HepG2 (cell line): Measurements from ENCODE around the gene NRK. TPM values are rescaled to one million over a fixed set of nuclear protein-coding genes. Genes with fewer than 3 reads are reported as not detected.
A peak's percentile ranks its signal among the peaks of the same experiment; 100 is the strongest.

Source experiments
- EZH2 ChIP-seq: conservative IDR thresholded peaks from 2 replicates; pipeline ENCODE4 v1.6.1; 2012; ENCODE audit warnings: mild to moderate bottlenecking, low read depth, low read length, moderate library complexity
- GTF2F1 ChIP-seq: fragments of 150-350 bp; IDR thresholded peaks from 2 replicates; pipeline ENCODE4 v1.6.1; 2014; ENCODE audit warnings: low read length
- HOXD1 ChIP-seq: sonication (generic); formaldehyde crosslinking; IDR thresholded peaks from 2 replicates; pipeline ENCODE4 v1.5.0; 2020; ENCODE audit warnings: missing genetic modification reagents
- MED8 ChIP-seq: sonication (generic); formaldehyde crosslinking; IDR thresholded peaks from 2 replicates; pipeline ENCODE4 v1.8.1; 2023; ENCODE audit warnings: mild to moderate bottlenecking, missing genetic modification reagents; ENCODE audit not compliant: insufficient replicate concordance
- NFATC3 ChIP-seq: sonication (generic); formaldehyde crosslinking; IDR thresholded peaks from 2 replicates; pipeline ENCODE4 v1.5.1; 2020; ENCODE audit warnings: mild to moderate bottlenecking, missing genetic modification reagents
- RFX5 ChIP-seq: IDR thresholded peaks from 2 replicates; pipeline ENCODE4 v1.6.1; 2011; ENCODE audit warnings: low read depth, low read length, improper control_type of control experiment
- ZBTB3 ChIP-seq: sonication (generic); formaldehyde crosslinking; IDR thresholded peaks from 2 replicates; pipeline ENCODE4 v1.4.0; 2020; ENCODE audit warnings: low read depth, mild to moderate bottlenecking, moderate library complexity, missing genetic modification reagents, borderline replicate concordance
- ZFX ChIP-seq: sonication (generic); formaldehyde crosslinking; IDR thresholded peaks from 2 replicates; pipeline ENCODE4 v1.4.0; 2020; ENCODE audit warnings: mild to moderate bottlenecking, low read depth, missing genetic modification reagents, moderate library complexity
- ZNF317 ChIP-seq: sonication (generic); formaldehyde crosslinking; IDR thresholded peaks from 2 replicates; pipeline ENCODE4 v1.5.0; 2020; ENCODE audit warnings: mild to moderate bottlenecking, missing genetic modification reagents
- ZZZ3 ChIP-seq: sonication (generic); formaldehyde crosslinking; IDR thresholded peaks from 2 replicates; pipeline ENCODE4 v1.4.0; 2020; ENCODE audit warnings: missing genetic modification reagents, mild to moderate bottlenecking, borderline replicate concordance
- polyA plus RNA-seq, 8 experiments: library from polyadenylated mRNA; depleted of rRNA in 3 of 8; stranded (reverse) in 7 of 8; unstranded in 1 of 8; fragments of >200 nt; fragmentation: Illumina TruSeq in 4 of 8; extraction: Trizol in 4 of 8; gene quantifications; 2 replicates each; pipeline versions ENCODE4 v1.2.1 to v1.2.3, GENCODE V29; 2011 to 2016; ENCODE audit warnings: low read depth in 4 of 8, missing spikeins in 1 of 8, mixed read lengths in 1 of 8; ENCODE audit not compliant: insufficient read depth in 1 of 8
- total RNA-seq, 5 experiments: library from RNA; depleted of rRNA; stranded (reverse); fragments of >200 nt; fragmentation: Illumina TruSeq; extraction: Trizol; gene quantifications; 2 replicates each; pipeline ENCODE4 v1.2.3, GENCODE V29; 2016; ENCODE audit warnings: low read depth in 1 of 5
- TF ChIP-seq, protein P1 (sequence below): sonication (generic); formaldehyde crosslinking; IDR thresholded peaks from 2 replicates; pipeline ENCODE4 v1.4.0; 2020; ENCODE audit warnings: missing genetic modification reagents
- TF ChIP-seq, protein P2 (sequence below): sonication (generic); formaldehyde crosslinking; IDR thresholded peaks from 2 replicates; pipeline ENCODE4 v1.5.0; 2020; ENCODE audit warnings: mild to moderate bottlenecking, low read depth, missing genetic modification reagents, borderline replicate concordance
- TF ChIP-seq, protein P3 (sequence below): sonication (generic); formaldehyde crosslinking; IDR thresholded peaks from 2 replicates; pipeline ENCODE4 v1.8.0; 2022; ENCODE audit warnings: mild to moderate bottlenecking, missing genetic modification reagents, borderline replicate concordance
- TF ChIP-seq, protein P4 (sequence below): sonication (generic); formaldehyde crosslinking; IDR thresholded peaks from 2 replicates; pipeline ENCODE4 v1.5.0; 2020; ENCODE audit warnings: mild to moderate bottlenecking, missing genetic modification reagents, borderline replicate concordance
- TF ChIP-seq, protein P5 (sequence below): sonication (generic); formaldehyde crosslinking; conservative IDR thresholded peaks from 2 replicates; pipeline ENCODE4 v1.4.0; 2020; ENCODE audit warnings: missing genetic modification reagents

The NRK gene
- total and polyA plus RNA-seq, 2 of the 13 experiments (the other 11 are each of a cell fraction or from before 2014, with no cell fraction given) = not detected

DNA sequence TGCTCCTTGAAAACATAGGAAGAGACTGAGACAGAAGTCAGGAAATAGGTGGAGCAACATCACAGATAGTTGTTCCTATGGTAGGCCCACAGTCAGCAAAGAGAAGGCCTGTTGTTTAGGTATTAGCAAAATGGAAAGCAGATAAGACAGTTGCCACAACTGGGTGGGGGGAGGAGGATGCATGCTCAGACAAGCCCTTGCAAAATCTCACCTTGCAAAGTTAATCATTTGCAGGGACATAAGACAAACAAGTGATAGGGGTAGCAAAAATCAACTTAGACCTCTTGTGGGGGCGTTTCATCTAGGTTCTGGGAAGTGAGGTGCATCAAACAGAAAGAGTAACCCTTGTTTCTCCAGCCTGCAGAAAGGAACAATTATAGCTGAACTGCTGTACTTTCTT, 185.5 kb downstream of the NRK start (continued):
- TF ChIP-seq, protein P1, sequence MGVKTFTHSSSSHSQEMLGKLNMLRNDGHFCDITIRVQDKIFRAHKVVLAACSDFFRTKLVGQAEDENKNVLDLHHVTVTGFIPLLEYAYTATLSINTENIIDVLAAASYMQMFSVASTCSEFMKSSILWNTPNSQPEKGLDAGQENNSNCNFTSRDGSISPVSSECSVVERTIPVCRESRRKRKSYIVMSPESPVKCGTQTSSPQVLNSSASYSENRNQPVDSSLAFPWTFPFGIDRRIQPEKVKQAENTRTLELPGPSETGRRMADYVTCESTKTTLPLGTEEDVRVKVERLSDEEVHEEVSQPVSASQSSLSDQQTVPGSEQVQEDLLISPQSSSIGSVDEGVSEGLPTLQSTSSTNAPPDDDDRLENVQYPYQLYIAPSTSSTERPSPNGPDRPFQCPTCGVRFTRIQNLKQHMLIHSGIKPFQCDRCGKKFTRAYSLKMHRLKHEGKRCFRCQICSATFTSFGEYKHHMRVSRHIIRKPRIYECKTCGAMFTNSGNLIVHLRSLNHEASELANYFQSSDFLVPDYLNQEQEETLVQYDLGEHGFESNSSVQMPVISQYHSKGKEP (CRISPR knock-in tag) = no peak
- TF ChIP-seq, protein P2, sequence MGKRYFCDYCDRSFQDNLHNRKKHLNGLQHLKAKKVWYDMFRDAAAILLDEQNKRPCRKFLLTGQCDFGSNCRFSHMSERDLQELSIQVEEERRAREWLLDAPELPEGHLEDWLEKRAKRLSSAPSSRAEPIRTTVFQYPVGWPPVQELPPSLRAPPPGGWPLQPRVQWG (CRISPR knock-in tag) = no peak
- TF ChIP-seq ZZZ3 (CRISPR knock-in tag) = no peak
- TF ChIP-seq, protein P3, sequence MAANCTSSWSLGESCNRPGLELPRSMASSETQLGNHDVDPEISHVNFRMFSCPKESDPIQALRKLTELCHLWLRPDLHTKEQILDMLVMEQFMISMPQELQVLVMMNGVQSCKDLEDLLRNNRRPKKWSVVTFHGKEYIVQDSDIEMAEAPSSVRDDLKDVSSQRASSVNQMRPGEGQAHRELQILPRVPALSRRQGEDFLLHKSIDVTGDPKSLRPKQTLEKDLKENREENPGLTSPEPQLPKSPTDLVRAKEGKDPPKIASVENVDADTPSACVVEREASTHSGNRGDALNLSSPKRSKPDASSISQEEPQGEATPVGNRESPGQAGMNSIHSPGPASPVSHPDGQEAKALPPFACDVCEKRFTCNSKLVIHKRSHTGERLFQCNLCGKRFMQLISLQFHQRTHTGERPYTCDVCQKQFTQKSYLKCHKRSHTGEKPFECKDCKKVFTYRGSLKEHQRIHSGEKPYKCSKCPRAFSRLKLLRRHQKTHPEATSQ (CRISPR knock-in tag) = no peak
- TF ChIP-seq, protein P4, sequence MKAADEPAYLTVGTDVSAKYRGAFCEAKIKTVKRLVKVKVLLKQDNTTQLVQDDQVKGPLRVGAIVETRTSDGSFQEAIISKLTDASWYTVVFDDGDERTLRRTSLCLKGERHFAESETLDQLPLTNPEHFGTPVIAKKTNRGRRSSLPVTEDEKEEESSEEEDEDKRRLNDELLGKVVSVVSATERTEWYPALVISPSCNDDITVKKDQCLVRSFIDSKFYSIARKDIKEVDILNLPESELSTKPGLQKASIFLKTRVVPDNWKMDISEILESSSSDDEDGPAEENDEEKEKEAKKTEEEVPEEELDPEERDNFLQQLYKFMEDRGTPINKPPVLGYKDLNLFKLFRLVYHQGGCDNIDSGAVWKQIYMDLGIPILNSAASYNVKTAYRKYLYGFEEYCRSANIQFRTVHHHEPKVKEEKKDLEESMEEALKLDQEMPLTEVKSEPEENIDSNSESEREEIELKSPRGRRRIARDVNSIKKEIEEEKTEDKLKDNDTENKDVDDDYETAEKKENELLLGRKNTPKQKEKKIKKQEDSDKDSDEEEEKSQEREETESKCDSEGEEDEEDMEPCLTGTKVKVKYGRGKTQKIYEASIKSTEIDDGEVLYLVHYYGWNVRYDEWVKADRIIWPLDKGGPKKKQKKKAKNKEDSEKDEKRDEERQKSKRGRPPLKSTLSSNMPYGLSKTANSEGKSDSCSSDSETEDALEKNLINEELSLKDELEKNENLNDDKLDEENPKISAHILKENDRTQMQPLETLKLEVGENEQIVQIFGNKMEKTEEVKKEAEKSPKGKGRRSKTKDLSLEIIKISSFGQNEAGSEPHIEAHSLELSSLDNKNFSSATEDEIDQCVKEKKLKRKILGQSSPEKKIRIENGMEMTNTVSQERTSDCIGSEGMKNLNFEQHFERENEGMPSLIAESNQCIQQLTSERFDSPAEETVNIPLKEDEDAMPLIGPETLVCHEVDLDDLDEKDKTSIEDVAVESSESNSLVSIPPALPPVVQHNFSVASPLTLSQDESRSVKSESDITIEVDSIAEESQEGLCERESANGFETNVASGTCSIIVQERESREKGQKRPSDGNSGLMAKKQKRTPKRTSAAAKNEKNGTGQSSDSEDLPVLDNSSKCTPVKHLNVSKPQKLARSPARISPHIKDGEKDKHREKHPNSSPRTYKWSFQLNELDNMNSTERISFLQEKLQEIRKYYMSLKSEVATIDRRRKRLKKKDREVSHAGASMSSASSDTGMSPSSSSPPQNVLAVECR (CRISPR knock-in tag) = peak; percentile 18; the same call in 1 of the 2 replicates
- no peak for TF ChIP-seq EZH2
- no peak for TF ChIP-seq ZNF317
- no peak for TF ChIP-seq NFATC3 (CRISPR knock-in tag)
- TF ChIP-seq MED8 (CRISPR knock-in tag) = no peak
- TF ChIP-seq, protein P5, sequence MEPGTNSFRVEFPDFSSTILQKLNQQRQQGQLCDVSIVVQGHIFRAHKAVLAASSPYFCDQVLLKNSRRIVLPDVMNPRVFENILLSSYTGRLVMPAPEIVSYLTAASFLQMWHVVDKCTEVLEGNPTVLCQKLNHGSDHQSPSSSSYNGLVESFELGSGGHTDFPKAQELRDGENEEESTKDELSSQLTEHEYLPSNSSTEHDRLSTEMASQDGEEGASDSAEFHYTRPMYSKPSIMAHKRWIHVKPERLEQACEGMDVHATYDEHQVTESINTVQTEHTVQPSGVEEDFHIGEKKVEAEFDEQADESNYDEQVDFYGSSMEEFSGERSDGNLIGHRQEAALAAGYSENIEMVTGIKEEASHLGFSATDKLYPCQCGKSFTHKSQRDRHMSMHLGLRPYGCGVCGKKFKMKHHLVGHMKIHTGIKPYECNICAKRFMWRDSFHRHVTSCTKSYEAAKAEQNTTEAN (CRISPR knock-in tag) = no peak
- no peak for TF ChIP-seq HOXD1 (CRISPR knock-in tag)
- TF ChIP-seq RFX5 = no peak
- no peak for TF ChIP-seq GTF2F1
- TF ChIP-seq ZFX (CRISPR knock-in tag) = peak; percentile 70
- no peak for TF ChIP-seq ZBTB3 (CRISPR knock-in tag)
